ENCODE measurements around the gene RASA3. TPM values are rescaled to one million over a fixed set of nuclear protein-coding genes. Genes with fewer than 3 reads are reported as not detected.

The RASA3 gene
- total and polyA plus RNA-seq, 2 donors (not counting 3 experiments of a cell fraction or from before 2014, with no cell fraction given): 26.5 to 53.8 TPM

DNA sequence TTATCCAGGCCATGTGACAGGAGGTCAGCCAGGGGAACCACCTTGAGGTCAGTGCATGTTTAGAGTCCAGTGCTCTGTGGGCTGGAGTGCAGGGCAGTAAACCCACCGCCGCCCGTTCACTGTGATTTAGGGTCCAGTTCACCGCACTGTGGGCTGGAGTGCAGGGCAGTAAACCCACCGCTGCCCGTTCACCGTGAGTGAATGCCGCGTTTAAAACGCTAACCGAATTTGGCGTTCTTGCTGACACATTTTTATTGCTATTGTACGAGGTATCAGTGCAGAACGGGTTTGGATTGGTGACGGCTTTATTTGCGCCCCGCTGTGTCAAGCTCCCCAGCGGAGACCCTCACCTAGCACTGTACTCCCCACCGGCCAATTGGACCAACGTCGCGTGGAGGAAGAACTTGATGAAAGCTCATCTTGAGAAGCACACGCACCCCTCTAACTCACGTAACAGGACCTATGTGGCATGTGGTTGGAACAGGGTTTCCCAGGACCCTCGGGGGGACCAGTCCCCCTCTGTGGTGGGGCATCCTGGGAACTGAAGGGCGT lies 186.5 kb downstream of the RASA3 start:
- BruUV-seq (replicated peaks): no TSS peak

More for the DNA sequence above, 186.5 kb downstream of the RASA3 start:
- dilution Hi-C loops (cut with MboI; ENCODE audit: extremely low pct_ligation_motif_present, low sequenced_read_pairs): no loop called here
- no peak overlapping the region for H2AFZ ChIP-seq (ENCODE audit: low read depth, low read length)
- H3K9ac ChIP-seq (replicated peaks; ENCODE audit: extremely low read depth, insufficient read depth, low read length): no peak overlapping the region
- H3K9me1 ChIP-seq (replicated peaks; ENCODE audit: control insufficient read depth, extremely low read depth, insufficient read depth, low read length): no peaks in the 10 kb centered on the region
- intact Hi-C loops (cut with micrococcal nuclease): no loop called here
- DNase-seq (ENCODE audit: low read depth, low spot score): no peak
- no peak overlapping the region for H3K4me3 ChIP-seq (replicated peaks in 1 of 3; ENCODE audit: insufficient read depth in 1 of 3, low read depth in 1 of 3, low read length in 3 of 3)
- no peaks in the 10 kb centered on the region for H3K27me3 ChIP-seq (ENCODE audit: control insufficient read depth in 2 of 2, insufficient read depth in 2 of 2, low read length in 2 of 2)
- ChIA-PET CTCF (interaction anchor here (1.0 to 2.9 kb wide), 5 partner anchors 12 to 221 kb away, joined by 3 to 30 read pairs (median 18); no protein-coding TSS in a partner anchor), POLR2A (no interaction called here)
- no peaks in the 10 kb centered on the region for H3K4me1 ChIP-seq (ENCODE audit: control insufficient read depth, extremely low read depth, insufficient read depth, low read length)
- H3K79me2 ChIP-seq (ENCODE audit: control insufficient read depth, insufficient read depth, low read length): no peaks in the 10 kb centered on the region
- no peaks in the 10 kb centered on the region for H3K36me3 ChIP-seq (ENCODE audit: control insufficient read depth in 2 of 2, extremely low read depth in 1 of 2, insufficient read depth in 2 of 2, low read length in 2 of 2)
- H3K9me3 ChIP-seq (replicated peaks; ENCODE audit: control insufficient read depth, insufficient read depth, low read length): no peaks in the 10 kb centered on the region
- no peak for FAIRE-seq
- H3K27ac ChIP-seq (ENCODE audit: insufficient read depth, low read depth, low read length): no peak overlapping the region
- no peaks in the 10 kb centered on the region for H4K20me1 ChIP-seq (replicated peaks; ENCODE audit: control insufficient read depth, extremely low read depth, insufficient read depth, low read length)
- no peak for TF ChIP-seq CTCF (IDR thresholded peaks at IDR 0.05; ENCODE audit: extremely low read depth in 1 of 2, insufficient read depth in 1 of 2, low read depth in 1 of 2, low read length in 2 of 2)
- no peak for TF ChIP-seq MYC (IDR thresholded peaks at IDR 0.05; ENCODE audit: low read depth, low read length)
- TF ChIP-seq MAX (IDR thresholded peaks at IDR 0.05; ENCODE audit: insufficient read depth, insufficient read length): no peak
- H3K4me2 ChIP-seq (ENCODE audit: insufficient read depth, low read length): no peak overlapping the region

All from endothelial cell of umbilical vein (primary cell).